Stimulated activated CD8-positive, alpha-beta memory T cell treated with anti-CD3 and anti-CD28 coated beads, Interleukin-7, amount 100 ng/mL, for 24 hours (primary cell): ENCODE measurements around the gene CCNB1IP1.
"Not testable (repeated sequence)": the region's sequence is repeated elsewhere in the genome, so short reads cannot be mapped to it uniquely, and the experiment has no call there.

Experiments
- DNase-seq: peaks from one replicate; pipeline ENCODE4 v3.0.0-alpha.2; 2020; ENCODE audit warnings: low read depth

CCNB1IP1 gene

GRCh38 chr14:20332788-20333493, at the start of gene CCNB1IP1:
Gene CCNB1IP1 (minus strand): TSS chr14:20333279. CDS start chr14:20316523, 16,756 bp downstream.
- no peak for DNase-seq

GRCh38 chr14:20382526-20382925, 49.4 kb upstream of the CCNB1IP1 start:
- no peak for DNase-seq

GRCh38 chr14:20381341-20381740, 48.3 kb upstream of the CCNB1IP1 start:
- no peak for DNase-seq

GRCh38 chr14:20380681-20381080, 47.6 kb upstream of the CCNB1IP1 start:
- no peak for DNase-seq

- DNase-seq = no peak
Measured at GRCh38 chr14:20379743-20380142, 46.7 kb upstream of the CCNB1IP1 start.

GRCh38 chr14:20377171-20377570, 44.1 kb upstream of the CCNB1IP1 start:
- DNase-seq = no peak

GRCh38 chr14:20376071-20376588, 43.1 kb upstream of the CCNB1IP1 start:
- DNase-seq = no peak

GRCh38 chr14:20375471-20375870, 42.4 kb upstream of the CCNB1IP1 start:
- DNase-seq = no peak

- DNase-seq = no peak
Measured at GRCh38 chr14:20372796-20373195, 39.7 kb upstream of the CCNB1IP1 start.

GRCh38 chr14:20365928-20366327, 32.8 kb upstream of the CCNB1IP1 start:
- DNase-seq = no peak

- DNase-seq = not testable (repeated sequence)
Measured at GRCh38 chr14:20358474-20358873, 25.4 kb upstream of the CCNB1IP1 start.

- no peak for DNase-seq
Measured at GRCh38 chr14:20356422-20356821, 23.3 kb upstream of the CCNB1IP1 start.

GRCh38 chr14:20350860-20351259, 17.8 kb upstream of the CCNB1IP1 start:
- no peak for DNase-seq

- DNase-seq = no peak
Measured at GRCh38 chr14:20350282-20350681, 17.2 kb upstream of the CCNB1IP1 start.

- DNase-seq = no peak
Measured at GRCh38 chr14:20347747-20348146, 14.7 kb upstream of the CCNB1IP1 start.

GRCh38 chr14:20346713-20347112, 13.6 kb upstream of the CCNB1IP1 start:
- DNase-seq = no peak

- DNase-seq = no peak
Measured at GRCh38 chr14:20345366-20345765, 12.3 kb upstream of the CCNB1IP1 start.

- DNase-seq = no peak
Measured at GRCh38 chr14:20343862-20344220, 10.8 kb upstream of the CCNB1IP1 start.

- peak; percentile 85 for DNase-seq
Measured at GRCh38 chr14:20343092-20343861, 10.2 kb upstream of the CCNB1IP1 start, which contains the start of gene PARP2. Gene PARP2 (plus strand): TSS chr14:20343635. CDS start chr14:20343642, 7 bp downstream.

- DNase-seq = no peak
Measured at GRCh38 chr14:20341646-20342045, 8.6 kb upstream of the CCNB1IP1 start.

- DNase-seq = not testable (repeated sequence)
Measured at GRCh38 chr14:20341032-20341431, 8.0 kb upstream of the CCNB1IP1 start.

- no peak for DNase-seq
Measured at GRCh38 chr14:20334017-20334416, 938 bp upstream of the CCNB1IP1 start.

- no peak for DNase-seq
Measured at GRCh38 chr14:20333494-20333841, 389 bp upstream of the CCNB1IP1 start.
